Fibroblast of lung (primary cell): ENCODE measurements around the gene AKR1B15.

Experiments
- EZH2 ChIP-seq: IDR thresholded peaks from 2 replicates; pipeline ENCODE4 v1.5.1; 2012; ENCODE audit warnings: low read length, control low read depth, mild to moderate bottlenecking; ENCODE audit errors: missing control alignments
- TF ChIP-seq, protein P1 (sequence below), 2 donors: IDR thresholded peaks in 1 of 2; conservative IDR thresholded peaks in 1 of 2; 1 replicate in 1 of 2; 2 replicates in 1 of 2; pipeline ENCODE4 v1.5.1; 2011 to 2012; ENCODE audit warnings: low read length in 2 of 2, control low read depth in 1 of 2, inconsistent platforms in 1 of 2, low read depth in 1 of 2, mild to moderate bottlenecking in 1 of 2

DNA sequence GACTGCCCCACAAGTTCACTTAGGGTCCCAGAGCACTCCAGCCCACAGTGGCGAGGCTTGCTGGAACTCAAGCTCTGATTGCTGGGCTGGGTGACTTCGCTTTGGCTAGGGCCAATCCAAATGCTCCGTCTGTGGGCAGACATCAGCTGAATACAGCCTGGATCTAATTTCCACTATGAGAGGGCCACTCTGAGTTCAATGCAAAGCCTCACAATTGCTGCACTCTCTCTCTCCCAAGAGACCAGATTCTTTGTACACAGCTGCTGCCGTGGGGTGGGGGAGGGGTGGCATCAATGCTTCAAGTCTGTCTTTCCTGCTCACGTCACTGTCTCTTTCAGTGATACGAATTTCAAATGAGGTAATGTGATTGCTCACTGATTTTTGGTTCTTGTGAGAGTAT is 50.5 kb downstream of the AKR1B15 start:
- TF ChIP-seq, protein P1, sequence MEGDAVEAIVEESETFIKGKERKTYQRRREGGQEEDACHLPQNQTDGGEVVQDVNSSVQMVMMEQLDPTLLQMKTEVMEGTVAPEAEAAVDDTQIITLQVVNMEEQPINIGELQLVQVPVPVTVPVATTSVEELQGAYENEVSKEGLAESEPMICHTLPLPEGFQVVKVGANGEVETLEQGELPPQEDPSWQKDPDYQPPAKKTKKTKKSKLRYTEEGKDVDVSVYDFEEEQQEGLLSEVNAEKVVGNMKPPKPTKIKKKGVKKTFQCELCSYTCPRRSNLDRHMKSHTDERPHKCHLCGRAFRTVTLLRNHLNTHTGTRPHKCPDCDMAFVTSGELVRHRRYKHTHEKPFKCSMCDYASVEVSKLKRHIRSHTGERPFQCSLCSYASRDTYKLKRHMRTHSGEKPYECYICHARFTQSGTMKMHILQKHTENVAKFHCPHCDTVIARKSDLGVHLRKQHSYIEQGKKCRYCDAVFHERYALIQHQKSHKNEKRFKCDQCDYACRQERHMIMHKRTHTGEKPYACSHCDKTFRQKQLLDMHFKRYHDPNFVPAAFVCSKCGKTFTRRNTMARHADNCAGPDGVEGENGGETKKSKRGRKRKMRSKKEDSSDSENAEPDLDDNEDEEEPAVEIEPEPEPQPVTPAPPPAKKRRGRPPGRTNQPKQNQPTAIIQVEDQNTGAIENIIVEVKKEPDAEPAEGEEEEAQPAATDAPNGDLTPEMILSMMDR (conservative IDR thresholded peaks at IDR 0.05 in 1 of 2, IDR thresholded peaks at IDR 0.05 in 1 of 2; ENCODE audit: low read depth in 1 of 2, low read length in 2 of 2): no peak
- no peak for TF ChIP-seq EZH2
